ENCODE results near the gene LAMP1.

DNA sequence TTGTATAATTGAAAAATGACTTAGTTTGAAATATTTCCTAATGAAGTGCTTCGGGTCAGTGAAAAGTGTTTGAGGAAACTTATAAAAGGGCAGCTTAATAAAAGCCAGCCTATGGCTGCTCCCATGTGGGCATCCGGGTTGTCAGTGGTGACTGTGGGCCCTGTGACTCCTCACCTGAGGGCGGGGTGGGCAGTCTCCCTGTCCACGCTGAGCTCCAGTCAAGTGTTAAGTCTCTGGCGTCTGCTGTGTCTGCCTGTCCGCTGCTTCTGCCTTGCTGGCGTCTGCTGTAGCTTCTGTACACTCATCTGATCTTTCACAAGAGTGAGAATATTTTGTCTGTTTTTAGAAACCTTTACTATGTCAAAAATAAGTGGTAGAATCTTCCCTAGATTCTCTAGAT is 7.1 kb downstream of the LAMP1 start:
- TF ChIP-seq EZH2 (IDR thresholded peaks at IDR 0.05) (no peak), FOXP2 (optimal IDR thresholded peaks at IDR 0.05; ENCODE audit: control extremely low read depth, extremely low read length, insufficient read depth) (no peak), POLR2AphosphoS5 (IDR thresholded peaks at IDR 0.05; ENCODE audit: borderline replicate concordance, low read depth, low read length) (no peak)

Measured in SK-N-MC (cell line).